ENCODE data around the gene MTOR. TPM values are rescaled to one million over a fixed set of nuclear protein-coding genes. Genes with fewer than 3 reads are reported as not detected.

Gene MTOR
- total RNA-seq: 28.6 and 34.9 TPM in 2 replicates

GRCh38 chr1:11262171-11263049 is at the start of gene MTOR:
Gene MTOR (minus strand): TSS chr1:11262551. CDS start chr1:11259409, 3,142 bp downstream.

GRCh38 chr1:11272832-11273594 is 10.7 kb upstream of the MTOR start, which contains the start of gene UBIAD1:
Gene UBIAD1 (plus strand): TSS chr1:11273198. CDS start chr1:11273532, 334 bp downstream.

GRCh38 chr1:11188858-11189451 is 73.4 kb downstream of the MTOR start, which contains the start of gene ANGPTL7:
Gene ANGPTL7 (plus strand): TSS chr1:11189355. CDS start chr1:11189580, 225 bp downstream.

GRCh38 chr1:11099310-11100148 is 162.8 kb downstream of the MTOR start, which contains the start of gene EXOSC10:
Gene EXOSC10 (minus strand): TSS chr1:11099869. CDS start chr1:11099831, 38 bp downstream.

GRCh38 chr1:11059968-11060830 is 202.2 kb downstream of the MTOR start, which contains the start of gene SRM:
Gene SRM (minus strand): TSS chr1:11060018. CDS start chr1:11059943, 75 bp downstream.

Other genes with a start within 250 kb of the MTOR start
- 105 and 116 TPM in 2 replicates for gene TARDBP, start 249.9 kb downstream of the MTOR start, total RNA-seq
- gene MASP2, start 215.3 kb downstream of the MTOR start, total RNA-seq: not detected in 2 replicates
- gene SRM, start 202.5 kb downstream of the MTOR start, total RNA-seq: 11.1 and 13.5 TPM in 2 replicates
- 32.4 and 37.1 TPM in 2 replicates for gene EXOSC10, start 162.7 kb downstream of the MTOR start, total RNA-seq
- 1.2 TPM in 1 of 2 replicates, not detected in the other for gene ANGPTL7, start 73.2 kb downstream of the MTOR start, total RNA-seq
- gene UBIAD1, start 10.6 kb upstream of the MTOR start, total RNA-seq: 7.0 and 7.2 TPM in 2 replicates
- gene DISP3, start 216.6 kb upstream of the MTOR start, total RNA-seq: under 0.01 and 1.2 TPM in 2 replicates